NCI-H1105 (cell line): ENCODE results near the gene MAD1L1.
"Not testable (repeated sequence)": the region's sequence is repeated elsewhere in the genome, so short reads cannot be mapped to it uniquely, and the experiment has no call there.

Experiments used
- DNase-seq: peaks from one replicate; lab custom pipeline; 2025; lab: John Stamatoyannopoulos, UW

MAD1L1 gene

DNA sequence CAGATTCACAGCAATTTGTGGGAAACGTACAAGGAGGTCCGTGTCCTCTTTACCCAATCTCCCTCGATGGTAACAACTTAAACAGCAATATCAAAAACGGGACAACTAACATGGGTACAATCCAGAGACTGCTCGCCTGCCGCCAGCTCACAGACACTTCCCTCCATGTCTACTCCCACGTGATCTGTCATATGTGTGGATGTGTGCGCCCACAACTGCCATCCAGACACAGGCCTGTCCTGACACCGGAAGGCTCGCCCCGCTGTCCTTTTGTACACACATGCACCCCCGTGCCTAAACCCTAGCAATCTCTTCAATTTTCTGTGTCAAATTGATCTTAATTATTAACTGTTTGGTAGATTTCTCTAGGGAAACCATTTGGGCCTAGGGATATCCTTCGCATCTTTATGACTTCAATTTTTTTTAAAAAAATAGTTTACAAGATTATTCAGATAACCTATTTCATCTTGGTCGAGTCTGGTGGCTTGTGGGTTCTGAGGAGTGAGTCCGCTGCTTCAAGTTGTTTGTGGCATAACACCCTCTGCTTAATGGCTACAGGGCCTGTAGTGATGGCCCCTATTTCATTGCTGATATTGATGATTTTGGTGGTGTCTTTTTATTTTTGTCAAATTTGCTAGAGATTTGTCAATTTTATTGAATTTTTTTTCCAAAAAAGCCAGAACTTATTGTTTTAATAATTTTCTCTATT is 260.6 kb downstream of the MAD1L1 start:
- no peak for DNase-seq

GRCh38 chr7:1970895-1971294 is 261.9 kb downstream of the MAD1L1 start:
- no peak for DNase-seq

DNA sequence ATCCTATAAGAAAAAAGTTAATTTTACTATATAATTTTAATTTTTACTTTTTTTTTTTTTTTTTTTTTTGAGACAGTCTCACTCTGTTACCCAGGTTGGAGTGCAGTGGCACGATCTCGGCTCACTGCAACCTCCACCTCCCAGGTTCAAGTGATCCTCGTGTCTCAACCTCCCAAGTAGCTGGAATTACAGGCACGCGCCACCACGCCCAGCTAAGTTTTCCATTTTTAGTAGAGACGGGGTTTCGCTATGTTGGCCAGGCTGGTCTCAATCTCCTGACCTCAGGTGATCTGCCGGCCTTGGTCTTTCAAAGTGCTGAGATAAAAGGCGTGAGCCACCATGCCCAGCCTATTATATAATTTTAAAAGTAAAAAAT is 262.5 kb downstream of the MAD1L1 start:
- not testable (repeated sequence) for DNase-seq

GRCh38 chr7:1969459-1970284 is 263.1 kb downstream of the MAD1L1 start:
- DNase-seq, result no peak

DNA sequence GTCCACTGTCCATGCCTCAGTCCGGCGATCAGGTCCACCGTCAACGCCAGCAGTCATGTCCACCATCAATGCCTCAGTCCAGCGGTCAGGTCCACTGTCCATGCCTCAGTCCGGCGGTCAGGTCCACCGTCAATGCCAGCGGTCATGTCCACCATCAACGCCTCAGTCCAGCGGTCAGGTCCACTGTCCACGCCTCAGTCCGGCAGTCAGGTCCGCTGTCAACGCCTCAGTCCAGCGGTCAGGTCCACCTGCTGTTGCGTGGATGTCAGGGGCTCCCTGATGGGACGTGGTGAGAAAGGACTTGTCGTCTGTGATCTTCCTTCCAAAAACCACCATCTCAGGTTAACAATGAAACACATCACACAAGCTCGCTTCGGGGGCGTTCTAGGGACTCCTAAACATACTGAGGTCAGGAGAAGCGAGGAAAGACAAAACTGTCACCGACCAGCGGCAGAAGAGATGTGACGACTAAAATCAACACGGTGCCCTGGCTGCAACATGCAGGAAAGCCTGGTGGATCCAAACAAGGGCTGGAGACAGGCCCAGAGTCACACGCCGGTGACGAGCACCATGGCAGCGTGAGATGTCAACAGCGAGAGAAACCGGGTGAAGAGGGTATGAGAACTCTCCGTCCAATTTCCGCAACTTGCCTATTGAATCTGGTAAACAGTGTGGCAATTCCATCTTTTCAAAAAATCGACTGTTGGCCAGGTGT is 264.2 kb downstream of the MAD1L1 start:
- DNase-seq, result no peak

- DNase-seq, result no peak
These were observed 265.0 kb downstream of the MAD1L1 start for GRCh38 chr7:1967512-1968396.

GRCh38 chr7:1966631-1967200 is 266.0 kb downstream of the MAD1L1 start:
- DNase-seq, result no peak

GRCh38 chr7:1965579-1966294 is 267.0 kb downstream of the MAD1L1 start:
- DNase-seq, result no peak

DNA sequence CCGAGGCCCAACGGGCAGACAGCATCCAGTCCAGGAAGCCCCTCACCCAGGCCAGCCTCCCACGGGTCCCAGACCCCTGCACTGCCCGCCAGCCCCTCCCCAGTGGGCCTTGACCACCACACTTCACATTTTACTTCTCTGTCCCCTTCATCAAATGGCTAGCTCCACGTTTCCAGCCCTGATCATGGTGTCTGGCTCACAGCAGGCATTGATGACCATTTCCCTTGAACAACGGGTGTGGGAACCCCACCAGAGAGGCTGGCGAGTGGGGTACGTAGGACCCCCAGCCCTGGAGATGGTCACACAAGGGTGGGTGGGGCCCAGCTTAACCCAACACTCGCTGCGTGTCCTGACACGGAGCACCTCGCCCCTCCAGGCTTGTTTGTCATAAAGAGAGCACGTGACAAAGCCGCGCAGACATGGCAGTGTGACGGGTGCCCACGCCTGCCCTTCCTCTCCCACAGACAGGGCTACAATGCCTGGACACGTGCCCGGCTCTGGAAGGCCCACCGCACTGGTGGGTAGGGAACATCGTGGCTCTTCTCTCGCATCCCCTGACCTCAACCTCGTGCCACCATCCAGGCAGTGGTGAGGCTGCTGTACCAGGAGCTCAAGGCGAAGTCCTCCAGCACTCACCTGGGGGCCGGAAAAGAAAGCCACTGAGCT is 267.7 kb downstream of the MAD1L1 start:
- DNase-seq, result no peak

DNA sequence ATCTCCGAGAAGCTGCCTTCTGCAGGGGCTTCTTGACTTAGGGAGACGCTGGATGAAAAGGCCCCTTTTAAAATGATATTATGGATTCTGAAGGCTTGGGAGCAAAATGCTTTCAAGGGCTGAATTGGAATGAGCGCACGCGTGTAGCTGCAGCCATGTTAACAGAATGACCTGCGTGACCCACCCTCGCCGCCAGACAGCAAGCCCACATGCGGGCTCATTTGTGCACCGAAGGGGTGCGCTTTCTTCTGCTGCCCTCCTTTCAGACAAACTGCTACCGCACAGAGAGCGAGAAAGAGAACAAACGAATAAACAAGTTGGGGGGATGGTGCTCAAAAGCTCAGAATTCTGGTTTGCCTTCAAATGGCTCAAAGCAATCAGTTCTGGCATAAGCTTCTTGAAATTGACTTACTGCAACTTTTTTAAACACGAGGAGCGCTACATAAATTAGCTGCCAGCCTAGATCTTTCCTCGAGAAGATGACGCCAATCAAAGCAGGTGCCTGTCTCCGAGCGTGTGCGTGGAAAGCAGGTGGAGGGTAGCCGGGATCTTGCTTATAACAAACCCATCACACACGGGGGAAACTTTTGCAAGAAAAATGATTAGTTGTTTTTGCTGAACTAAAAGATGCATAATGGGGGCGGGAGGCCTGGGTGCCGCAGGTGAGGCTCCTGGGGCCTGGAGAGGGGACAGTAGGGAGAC is 268.4 kb downstream of the MAD1L1 start:
- DNase-seq, result no peak

GRCh38 chr7:1963575-1963974 is 269.2 kb downstream of the MAD1L1 start:
- no peak for DNase-seq

DNA sequence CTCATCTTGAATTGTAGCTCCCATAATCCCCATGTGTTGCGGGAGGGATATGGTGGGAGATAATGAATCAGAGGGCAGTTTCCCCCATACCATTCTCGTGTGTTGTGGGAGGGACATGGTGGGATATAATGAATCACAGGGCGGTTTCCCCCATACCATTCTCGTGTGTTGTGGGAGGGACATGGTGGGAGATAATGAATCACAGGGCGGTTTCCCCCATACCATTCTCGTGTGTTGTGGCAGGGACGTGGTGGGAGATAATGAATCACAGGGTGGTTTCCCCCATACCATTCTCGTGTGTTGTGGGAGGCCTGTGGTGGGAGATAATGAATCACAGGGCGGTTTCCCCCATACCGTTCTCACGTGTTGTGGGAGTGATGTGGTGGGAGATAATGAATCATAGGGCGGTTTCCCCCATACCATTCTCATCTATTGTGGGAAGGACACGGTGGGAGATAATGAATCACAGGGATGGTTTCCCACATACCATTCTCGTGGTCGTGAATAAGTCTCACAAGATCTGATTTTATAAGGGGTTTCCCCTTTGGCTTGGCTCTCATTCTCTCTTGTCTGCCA is 271.0 kb downstream of the MAD1L1 start:
- DNase-seq, result no peak

GRCh38 chr7:1959305-1959704 is 273.4 kb downstream of the MAD1L1 start:
- no peak for DNase-seq

DNA sequence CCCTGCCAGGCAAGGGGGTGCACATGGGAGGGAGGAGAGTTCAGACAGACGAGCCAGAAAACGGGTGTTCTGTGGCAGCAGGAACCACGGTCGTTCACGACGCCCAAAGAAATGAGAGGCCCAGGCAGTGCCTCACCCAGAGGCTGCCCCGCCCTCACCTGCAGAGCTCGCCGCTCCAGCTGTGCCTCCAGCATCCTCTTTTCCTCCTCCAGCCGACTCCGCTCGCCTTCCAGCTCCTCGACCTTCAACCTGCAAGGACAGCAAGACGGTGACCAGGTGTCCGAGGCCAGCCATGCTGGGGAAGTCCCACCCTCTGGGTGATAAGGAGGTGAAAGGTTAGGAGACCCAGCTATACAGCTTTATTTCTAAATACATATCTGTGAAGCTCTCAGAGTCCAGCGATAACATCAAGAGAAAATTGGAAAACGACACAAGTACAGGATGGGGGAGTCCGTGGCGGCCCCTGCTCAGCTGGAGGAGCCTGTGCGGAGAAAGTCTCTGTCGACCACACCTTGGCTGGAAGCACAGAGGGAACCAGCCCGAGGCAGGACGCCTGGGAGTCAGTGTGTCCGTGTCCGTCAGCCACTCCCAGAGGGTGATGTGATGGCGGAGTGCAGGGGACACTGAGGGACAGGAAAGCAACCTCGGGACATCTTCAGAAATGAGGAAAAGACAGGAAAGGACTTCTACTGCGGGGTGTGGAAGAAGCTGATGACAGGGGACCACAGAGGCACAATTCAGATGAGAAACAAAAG is 275.1 kb downstream of the MAD1L1 start:
- DNase-seq, result no peak

GRCh38 chr7:1956611-1957470 is 275.9 kb downstream of the MAD1L1 start:
- no peak for DNase-seq

- DNase-seq, result no peak
These were observed 276.6 kb downstream of the MAD1L1 start for GRCh38 chr7:1956141-1956540.

- DNase-seq, result no peak
These were observed 278.3 kb downstream of the MAD1L1 start for GRCh38 chr7:1954366-1955004.
